Testis (tissue), 3 donors: Measurements from ENCODE around the gene GABARAP. TPM values are rescaled to one million over a fixed set of nuclear protein-coding genes. Genes with fewer than 3 reads are reported as not detected.

Source experiments
- DNase-seq: peaks from one replicate; pipeline ENCODE4 v3.0.0-alpha.2; 2019
- H3K27ac ChIP-seq, 2 donors: fragments of 200-600 bp; sonication (generic); one replicate each; pipeline ENCODE4 v1.5.1; 2019
- H3K27me3 ChIP-seq: fragments of 200-600 bp; sonication (generic); one replicate; pipeline ENCODE4 v1.5.1; 2019
- H3K36me3 ChIP-seq: fragments of 200-600 bp; sonication (generic); one replicate; pipeline ENCODE4 v1.5.1; 2017; ENCODE audit warnings: low read depth; ENCODE audit errors: missing control alignments
- H3K4me1 ChIP-seq: fragments of 200-600 bp; sonication (generic); one replicate; pipeline ENCODE4 v1.5.1; 2019
- H3K4me3 ChIP-seq, 2 donors: fragments of 200-600 bp; sonication (generic); one replicate each; pipeline ENCODE4 v1.5.1; 2017 to 2019
- H3K9me3 ChIP-seq: fragments of 200-600 bp; sonication (generic); one replicate; pipeline ENCODE4 v1.5.1; 2017
- POLR2A ChIP-seq: fragments of 450-650 bp; IDR thresholded peaks from one replicate; pipeline ENCODE4 v1.6.1; 2017; ENCODE audit warnings: antibody characterized with exemption, mild to moderate bottlenecking, moderate library complexity
- WGBS, 2 donors: methylation state at CpG; one replicate each; pipeline ENCODE4 v1.1.5; 2018; 5-methylcytosine and 5-hydroxymethylcytosine counted together
- intact Hi-C: fragments of 100-400 bp; cut with DNase I; formaldehyde crosslinking; loops from one replicate; pipeline ENCODE4 v1.15.1; 2023; ENCODE audit warnings: low total_unique reads
- polyA plus RNA-seq: library from polyadenylated mRNA; stranded (reverse); fragments of 350-450 nt; fragmentation: Illumina TruSeq; extraction: RNeasy Lipid Tissue Mini Kit (QIAGEN cat#74804); gene quantifications from one replicate; pipeline ENCODE4 v1.2.3, GENCODE V29; 2014; ENCODE audit warnings: low read depth, low replicate concordance; ENCODE audit not compliant: insufficient read depth
- total RNA-seq, 2 donors: library from RNA; depleted of rRNA; stranded (reverse); fragments of >200 nt; gene quantifications; one replicate each; pipeline ENCODE4 v1.2.3, GENCODE V29; 2016
- TF ChIP-seq, protein P1 (sequence below), 3 experiments: fragments of 450-650 bp in 2 of 3; fragments of 200-600 bp in 1 of 3; sonication (generic) in 1 of 3; IDR thresholded peaks; one replicate each; pipeline ENCODE4 v1.5.1; 2016 to 2019; ENCODE audit warnings: antibody characterized with exemption in 3 of 3, mild to moderate bottlenecking in 2 of 3, moderate library complexity in 1 of 3

Gene GABARAP
- total and polyA plus RNA-seq, 3 donors from 2014 or later: 521 to 1,171 (median 683) TPM

DNA sequence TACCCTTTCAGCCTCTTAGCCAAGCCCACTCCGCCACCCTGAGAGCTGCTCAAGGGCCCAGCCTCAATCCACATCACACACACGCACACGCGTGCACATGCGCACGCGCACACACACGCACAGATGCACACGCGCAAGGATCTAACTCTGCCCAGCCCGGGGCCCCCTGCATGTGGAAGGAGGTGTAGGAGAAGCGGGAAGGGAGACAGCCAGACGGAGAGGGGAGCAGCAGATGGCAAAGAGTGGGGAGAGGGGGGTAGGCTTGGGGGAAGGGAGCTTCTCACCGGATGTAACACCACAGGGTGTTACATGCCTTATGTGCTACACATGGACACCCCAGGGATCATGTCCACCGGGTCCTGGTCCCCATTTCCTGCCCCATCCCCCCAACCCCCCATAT lies 37.9 kb downstream of the GABARAP start:
- no peak for TF ChIP-seq POLR2A
- TF ChIP-seq, protein P1, sequence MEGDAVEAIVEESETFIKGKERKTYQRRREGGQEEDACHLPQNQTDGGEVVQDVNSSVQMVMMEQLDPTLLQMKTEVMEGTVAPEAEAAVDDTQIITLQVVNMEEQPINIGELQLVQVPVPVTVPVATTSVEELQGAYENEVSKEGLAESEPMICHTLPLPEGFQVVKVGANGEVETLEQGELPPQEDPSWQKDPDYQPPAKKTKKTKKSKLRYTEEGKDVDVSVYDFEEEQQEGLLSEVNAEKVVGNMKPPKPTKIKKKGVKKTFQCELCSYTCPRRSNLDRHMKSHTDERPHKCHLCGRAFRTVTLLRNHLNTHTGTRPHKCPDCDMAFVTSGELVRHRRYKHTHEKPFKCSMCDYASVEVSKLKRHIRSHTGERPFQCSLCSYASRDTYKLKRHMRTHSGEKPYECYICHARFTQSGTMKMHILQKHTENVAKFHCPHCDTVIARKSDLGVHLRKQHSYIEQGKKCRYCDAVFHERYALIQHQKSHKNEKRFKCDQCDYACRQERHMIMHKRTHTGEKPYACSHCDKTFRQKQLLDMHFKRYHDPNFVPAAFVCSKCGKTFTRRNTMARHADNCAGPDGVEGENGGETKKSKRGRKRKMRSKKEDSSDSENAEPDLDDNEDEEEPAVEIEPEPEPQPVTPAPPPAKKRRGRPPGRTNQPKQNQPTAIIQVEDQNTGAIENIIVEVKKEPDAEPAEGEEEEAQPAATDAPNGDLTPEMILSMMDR (IDR thresholded peaks at IDR 0.05): no peak
- peak overlapping the region; percentile 52 to 55 for H3K4me3 ChIP-seq
- WGBS, 2 donors: 40 to 43% methylated on average over 9 to 15 of the region's 15 CpGs
- intact Hi-C loops: no loop called here
- peak overlapping the region; percentile 59 to 80 for H3K27ac ChIP-seq
- H3K36me3 ChIP-seq: no peaks in the 10 kb centered on the region
- no peaks in the 10 kb centered on the region for H3K9me3 ChIP-seq
- H3K27me3 ChIP-seq: no peaks in the 10 kb centered on the region
- DNase-seq: no peak
- peaks cover 39% of the 10 kb centered on the region for H3K4me1 ChIP-seq

DNA sequence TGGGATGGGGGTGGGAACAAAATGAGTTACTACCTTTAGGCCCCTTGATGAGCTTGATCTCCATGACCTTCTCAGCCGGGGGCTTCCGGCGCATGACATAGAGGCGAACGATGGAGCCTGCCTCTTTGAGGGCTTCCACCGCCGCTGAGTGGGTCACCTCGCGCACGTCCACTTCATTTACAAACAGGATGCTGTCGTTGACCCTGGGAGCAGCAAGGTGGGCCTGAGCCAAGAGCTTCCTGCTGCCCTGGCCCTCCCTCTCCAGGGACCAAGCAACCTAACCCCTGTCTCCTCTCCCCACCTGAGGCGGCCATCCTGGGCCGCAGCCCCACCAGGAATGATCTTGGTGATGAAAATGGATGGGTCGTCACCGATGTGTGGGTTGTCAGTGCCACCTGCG lies 38.9 kb downstream of the GABARAP start:
- intact Hi-C loops: no loop called here
- 88 to 93% methylated on average over 6 to 16 of the region's 16 CpGs for WGBS, 2 donors
- no peak overlapping the region for H3K27ac ChIP-seq
- no peak for DNase-seq
- H3K36me3 ChIP-seq: no peaks in the 10 kb centered on the region
- peaks cover 37% of the 10 kb centered on the region for H3K4me1 ChIP-seq
- no peaks in the 10 kb centered on the region for H3K9me3 ChIP-seq
- no peak overlapping the region for H3K4me3 ChIP-seq
- no peaks in the 10 kb centered on the region for H3K27me3 ChIP-seq
- TF ChIP-seq, protein P1 (IDR thresholded peaks at IDR 0.05): no peak
- no peak for TF ChIP-seq POLR2A

DNA sequence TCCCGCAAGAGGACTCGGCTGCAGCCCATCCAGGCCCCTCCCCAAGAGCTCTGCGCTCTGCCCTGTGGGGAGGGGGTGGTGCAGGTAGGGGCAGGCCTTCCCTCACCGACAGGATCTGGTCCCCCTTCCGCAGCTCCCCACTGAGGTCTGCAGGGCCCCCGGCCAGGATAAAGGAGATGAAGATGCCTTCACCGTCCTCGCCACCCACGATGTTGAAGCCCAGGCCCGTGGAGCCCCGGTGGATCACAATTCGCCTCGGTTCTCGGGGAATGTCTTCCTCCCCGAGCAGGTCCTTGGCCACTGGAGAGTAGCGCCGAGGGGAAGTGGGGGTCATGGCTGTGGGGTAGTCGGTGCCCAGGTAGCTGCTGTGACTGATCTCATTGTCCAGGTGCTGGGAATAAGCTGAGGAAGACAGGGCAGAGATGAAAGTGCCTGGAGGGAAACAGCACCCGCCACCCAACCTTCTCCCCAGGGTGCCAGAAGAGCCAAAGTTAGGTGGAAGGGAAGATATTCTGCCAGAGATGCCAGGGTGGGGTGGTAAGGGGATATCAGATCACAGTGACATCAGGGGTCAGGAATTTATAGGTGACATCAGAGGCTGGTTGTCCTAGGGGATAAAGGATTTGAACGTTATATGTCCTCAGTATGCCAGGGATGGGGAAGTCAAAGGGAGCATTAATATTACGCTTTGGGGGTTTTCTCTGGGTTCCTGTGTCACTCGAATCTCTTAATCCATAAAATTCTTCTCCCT lies 45.4 kb downstream of the GABARAP start:
- Histone ChIP-seq H3K27me3 (no peaks in the 10 kb centered on the region), H3K27ac (no peak overlapping the region), H3K36me3 (no peaks in the 10 kb centered on the region), H3K9me3 (no peaks in the 10 kb centered on the region), H3K4me1 (no peaks in the 10 kb centered on the region), H3K4me3 (no peak overlapping the region)
- 90 to 91% methylated on average over 16 to 22 of the region's 22 CpGs for WGBS, 2 donors
- TF ChIP-seq, protein P1 (IDR thresholded peaks at IDR 0.05): no peak
- no peak for TF ChIP-seq POLR2A
- intact Hi-C loops: no loop called here
- no peak for DNase-seq

DNA sequence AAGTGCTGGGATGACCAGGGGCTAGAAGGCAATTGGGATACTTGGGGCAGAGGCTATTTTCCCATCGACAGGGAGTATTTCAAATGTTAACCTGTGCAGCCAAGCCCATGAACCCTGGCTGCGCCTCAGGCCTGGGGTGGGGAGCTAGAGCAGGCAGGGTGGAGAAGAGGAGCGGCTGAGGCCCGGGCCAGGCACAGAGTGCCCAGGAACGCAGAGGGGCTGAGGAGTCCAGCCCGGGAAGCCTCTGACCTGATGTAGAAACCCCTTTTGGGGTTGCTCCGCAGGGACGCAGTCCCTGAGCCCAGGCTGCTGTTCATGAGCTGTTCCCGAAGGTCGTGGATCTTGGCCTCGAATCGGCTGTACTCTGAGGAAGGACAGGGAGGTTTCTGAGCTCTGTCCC lies 46.3 kb downstream of the GABARAP start:
- intact Hi-C loops: no loop called here
- H3K36me3 ChIP-seq: no peaks in the 10 kb centered on the region

More for the DNA sequence above, 46.3 kb downstream of the GABARAP start:
- 90 to 100% methylated on average over 1 to 12 of the region's 12 CpGs for WGBS, 2 donors
- Histone ChIP-seq H3K27ac (no peak overlapping the region), H3K9me3 (no peaks in the 10 kb centered on the region), H3K4me1 (no peaks in the 10 kb centered on the region), H3K27me3 (no peaks in the 10 kb centered on the region), H3K4me3 (no peak overlapping the region)
- DNase-seq: no peak
- TF ChIP-seq, protein P1 (IDR thresholded peaks at IDR 0.05): no peak
- no peak for TF ChIP-seq POLR2A
